ENCODE measurements around the gene OR9G4.

DNA sequence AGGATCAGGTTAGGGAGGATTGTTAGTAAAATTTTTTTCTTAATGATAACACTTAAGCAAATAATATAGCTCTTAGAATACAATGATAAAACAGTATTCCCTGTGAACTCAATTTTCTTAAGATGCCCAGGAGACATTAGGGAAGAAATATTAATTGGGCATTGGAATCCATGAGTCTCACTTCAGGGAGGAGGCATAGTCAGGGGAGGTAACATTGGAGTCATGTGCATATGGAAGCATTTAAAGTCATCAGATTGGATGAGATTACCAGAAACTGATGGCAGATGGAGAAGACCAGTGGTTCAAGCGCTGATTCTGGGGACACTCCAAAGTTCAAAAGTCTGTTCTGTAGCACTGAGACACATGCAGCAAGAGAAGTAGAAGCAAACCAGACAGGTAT is 49.7 kb downstream of the OR9G4 start, which contains the start of gene OR9G1:
- TF ChIP-seq POLR2A (IDR thresholded peaks at IDR 0.05) = no peak
- no peak for TF ChIP-seq CTCF (IDR thresholded peaks at IDR 0.05)

All from breast epithelium (tissue), 3 donors.